GM10248 (cell line): ENCODE measurements around the gene PDZRN4.

ENCODE experiments used
- CTCF ChIA-PET: fragments of 300-600 bp; sonication (Branson Sonifier 250); formaldehyde crosslinking; extraction: SDS; loops from one replicate; lab custom pipeline; 2021; ENCODE audit warnings: antibody characterized with exemption; lab: Yijun Ruan, JAX
- POLR2A ChIA-PET: fragments of 350-650 bp; sonication (Branson Sonifier 250); formaldehyde crosslinking; extraction: SDS; loops from one replicate; lab custom pipeline; 2020; ENCODE audit warnings: antibody characterized with exemption; lab: Yijun Ruan, JAX
- DNase-seq: peaks from one replicate; pipeline ENCODE4 v3.0.0; 2012; ENCODE audit errors: extremely low spot score
- TF ChIP-seq, protein P1 (sequence below): IDR thresholded peaks from 2 replicates; pipeline ENCODE4 v1.5.1; 2012; ENCODE audit warnings: mild to moderate bottlenecking, low read depth; ENCODE audit errors: extremely low read depth, missing control alignments, control extremely low read depth

PDZRN4 gene

DNA sequence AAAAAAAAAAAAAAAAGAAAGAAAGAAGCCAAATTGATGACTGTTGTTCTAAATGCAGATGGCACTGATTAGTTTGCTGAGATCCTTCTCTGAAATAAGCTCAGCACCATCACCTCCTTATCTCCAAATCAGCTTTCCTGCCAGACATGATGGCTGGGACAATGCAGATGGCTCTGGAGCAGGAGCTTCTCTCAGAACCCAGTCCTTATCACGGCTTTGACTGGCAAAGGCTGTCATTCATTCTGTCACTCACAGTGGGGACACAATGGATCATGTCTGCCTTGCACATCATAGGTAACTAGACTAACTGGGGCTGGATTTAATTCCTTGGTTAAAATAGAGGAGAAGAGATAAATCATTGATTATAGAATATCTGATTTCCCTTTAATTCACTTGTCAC, 146.3 kb downstream of the PDZRN4 start:
- POLR2A ChIA-PET, result no interaction called here
- TF ChIP-seq, protein P1, sequence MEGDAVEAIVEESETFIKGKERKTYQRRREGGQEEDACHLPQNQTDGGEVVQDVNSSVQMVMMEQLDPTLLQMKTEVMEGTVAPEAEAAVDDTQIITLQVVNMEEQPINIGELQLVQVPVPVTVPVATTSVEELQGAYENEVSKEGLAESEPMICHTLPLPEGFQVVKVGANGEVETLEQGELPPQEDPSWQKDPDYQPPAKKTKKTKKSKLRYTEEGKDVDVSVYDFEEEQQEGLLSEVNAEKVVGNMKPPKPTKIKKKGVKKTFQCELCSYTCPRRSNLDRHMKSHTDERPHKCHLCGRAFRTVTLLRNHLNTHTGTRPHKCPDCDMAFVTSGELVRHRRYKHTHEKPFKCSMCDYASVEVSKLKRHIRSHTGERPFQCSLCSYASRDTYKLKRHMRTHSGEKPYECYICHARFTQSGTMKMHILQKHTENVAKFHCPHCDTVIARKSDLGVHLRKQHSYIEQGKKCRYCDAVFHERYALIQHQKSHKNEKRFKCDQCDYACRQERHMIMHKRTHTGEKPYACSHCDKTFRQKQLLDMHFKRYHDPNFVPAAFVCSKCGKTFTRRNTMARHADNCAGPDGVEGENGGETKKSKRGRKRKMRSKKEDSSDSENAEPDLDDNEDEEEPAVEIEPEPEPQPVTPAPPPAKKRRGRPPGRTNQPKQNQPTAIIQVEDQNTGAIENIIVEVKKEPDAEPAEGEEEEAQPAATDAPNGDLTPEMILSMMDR, result no peak
- no peak for DNase-seq
- CTCF ChIA-PET, result interaction anchor here (0.9 to 1.2 kb wide), 2 partner anchors 12 to 57 kb away, joined by 3 read pairs; no protein-coding TSS in a partner anchor

DNA sequence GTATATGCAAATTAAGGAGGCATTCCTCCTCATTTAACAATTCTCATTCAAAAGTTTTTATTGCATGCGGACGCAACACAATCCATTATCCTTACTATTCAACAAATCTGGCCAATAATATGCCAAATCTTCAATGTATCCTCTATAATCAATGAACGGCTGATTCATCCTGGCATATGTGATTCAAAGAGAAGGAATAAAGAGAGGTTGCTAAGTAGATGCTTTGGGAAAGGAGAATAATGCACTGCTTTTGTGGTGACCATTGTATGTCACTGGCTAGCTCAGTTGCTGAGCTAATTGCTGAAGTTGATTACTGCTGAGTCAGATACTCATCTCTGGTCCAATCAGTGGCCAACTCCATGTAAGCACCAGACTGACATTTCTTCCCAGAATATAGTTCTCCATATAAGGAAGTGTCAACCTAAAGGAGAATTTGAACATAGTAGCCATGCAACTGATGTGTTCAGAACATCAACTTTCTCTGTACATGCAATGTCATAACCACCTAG, 148.0 kb downstream of the PDZRN4 start:
- DNase-seq, result no peak
- TF ChIP-seq, protein P1, result no peak

DNA sequence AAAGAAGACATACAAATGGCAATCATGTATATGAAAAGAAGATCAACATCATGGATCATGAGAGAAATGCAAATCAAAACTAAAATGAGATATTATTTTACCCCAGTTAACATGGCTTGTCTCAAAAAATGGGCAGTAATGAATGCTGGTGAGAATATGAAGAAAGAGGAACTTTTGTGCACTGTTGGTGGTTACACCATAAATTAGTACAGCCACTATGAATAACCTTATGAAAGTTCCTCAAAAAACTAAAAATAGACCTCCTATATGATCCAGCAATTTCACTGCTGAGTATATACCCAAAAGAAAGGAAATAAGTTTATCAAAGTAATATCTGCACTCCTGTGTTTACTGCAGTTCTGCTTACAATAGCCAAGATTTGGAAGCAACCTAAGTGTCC, 151.7 kb downstream of the PDZRN4 start:
- DNase-seq, result no peak

More for the DNA sequence above, 148.0 kb downstream of the PDZRN4 start:
- CTCF ChIA-PET, result interaction anchor here (1.4 kb wide), 1 partner anchor 58 kb away, joined by 3 read pairs; no protein-coding TSS in a partner anchor
- POLR2A ChIA-PET, result no interaction called here

DNA sequence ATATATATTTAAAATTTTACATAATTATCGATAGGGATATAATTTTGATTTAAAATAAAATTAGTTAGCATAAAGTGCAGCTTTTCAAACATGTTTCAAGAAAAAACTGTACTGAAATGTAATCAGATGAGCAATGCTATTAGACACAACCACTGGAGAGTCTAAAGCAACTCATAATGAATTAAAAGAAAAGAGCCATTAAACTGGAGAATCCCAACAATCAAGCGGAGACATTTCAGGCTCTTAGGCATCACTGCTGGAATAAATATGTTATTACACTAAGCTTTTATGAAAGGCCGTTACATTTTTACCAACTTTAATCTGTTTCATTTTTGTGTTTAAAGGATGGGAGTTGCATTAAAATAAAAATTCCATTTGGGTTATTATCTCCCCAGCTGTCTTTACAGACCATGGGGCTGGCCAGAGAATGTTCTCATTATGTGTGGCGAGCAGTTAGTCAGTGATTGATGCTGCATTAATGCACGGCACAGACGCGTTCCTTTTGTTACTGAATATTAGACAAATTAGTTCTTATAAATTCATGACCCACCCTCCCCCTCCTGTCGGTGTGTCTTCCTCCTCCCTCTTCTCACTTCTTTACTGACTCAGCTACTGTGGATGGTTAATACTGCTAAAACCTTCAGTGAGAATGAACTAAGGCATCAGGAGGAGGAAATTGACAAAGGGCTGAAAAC, 156.8 kb downstream of the PDZRN4 start:
- no peak for DNase-seq
- ChIA-PET POLR2A (no interaction called here), CTCF (no interaction called here)
- TF ChIP-seq, protein P1, result no peak

More for the DNA sequence above, 151.7 kb downstream of the PDZRN4 start:
- TF ChIP-seq, protein P1, result no peak
- ChIA-PET POLR2A (no interaction called here), CTCF (no interaction called here)

DNA sequence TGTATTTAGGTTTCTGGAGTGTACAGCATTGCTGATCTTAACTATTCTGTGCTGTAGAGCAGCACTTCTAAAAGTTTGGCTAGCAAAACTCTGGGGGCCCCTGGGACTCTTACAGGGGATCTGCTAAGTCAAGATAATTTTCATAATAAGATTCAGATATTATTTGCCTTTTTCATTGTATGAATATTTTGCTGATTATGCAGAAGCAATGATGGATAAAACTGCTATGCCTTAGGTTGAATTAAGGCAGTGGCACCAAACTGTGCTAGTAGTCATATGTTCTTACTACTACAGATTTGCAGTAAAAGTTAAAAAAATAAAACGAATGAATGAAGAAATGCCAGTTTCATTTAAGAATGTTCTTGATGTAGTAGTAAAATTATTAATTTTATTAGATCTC, 160.1 kb downstream of the PDZRN4 start:
- TF ChIP-seq, protein P1, result no peak
- no peak for DNase-seq
- CTCF ChIA-PET, result interaction anchor here (1.7 kb wide), 1 partner anchor 9 kb away, joined by 3 read pairs; no protein-coding TSS in a partner anchor
- POLR2A ChIA-PET, result no interaction called here

DNA sequence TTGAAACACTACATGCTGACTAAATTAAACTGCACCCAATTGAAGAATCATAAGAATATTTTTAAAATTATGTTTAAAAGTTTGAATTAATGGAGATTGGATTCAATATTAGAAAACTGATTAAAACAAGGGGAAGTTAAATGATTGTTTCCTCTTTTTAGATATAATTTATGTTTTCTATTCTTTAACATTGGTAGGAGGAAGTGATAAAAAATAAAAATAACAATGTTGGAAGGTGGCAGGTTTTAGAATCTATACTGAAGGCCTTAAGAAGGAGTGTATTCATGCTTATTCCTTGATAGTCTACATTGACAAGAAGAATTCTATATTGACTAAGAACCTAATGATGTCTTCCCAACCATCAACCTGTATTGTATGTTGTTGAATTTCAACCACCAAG, 168.1 kb downstream of the PDZRN4 start:
- DNase-seq, result no peak
- TF ChIP-seq, protein P1, result no peak
- POLR2A ChIA-PET, result no interaction called here
- CTCF ChIA-PET, result no interaction called here
